GM12878 (cell line): ENCODE measurements around the gene ZMIZ2. TPM values are rescaled to one million over a fixed set of nuclear protein-coding genes. Genes with fewer than 3 reads are reported as not detected.
A peak's percentile ranks its signal among the peaks of the same experiment; 100 is the strongest.

Experiments
- BMI1 ChIP-seq: fragments of 450-650 bp; IDR thresholded peaks from 2 replicates; pipeline ENCODE4 v1.6.1; 2016; ENCODE audit warnings: mild to moderate bottlenecking, moderate library complexity, borderline replicate concordance
- CEBPB ChIP-seq, 2 experiments: fragments of 150-350 bp in 1 of 2; IDR thresholded peaks; 2 replicates each; pipeline ENCODE4 v1.6.1; 2012 to 2014; ENCODE audit warnings: low read depth in 2 of 2, low read length in 2 of 2, borderline replicate concordance in 1 of 2, inconsistent platforms in 1 of 2
- CREB1 ChIP-seq: IDR thresholded peaks from 2 replicates; pipeline ENCODE4 v1.6.1; 2012; ENCODE audit warnings: low read depth, mild to moderate bottlenecking, inconsistent platforms
- FOS ChIP-seq: IDR thresholded peaks from 3 replicates; pipeline ENCODE4 v1.6.1; 2011; ENCODE audit warnings: borderline replicate concordance; ENCODE audit not compliant: insufficient read length; ENCODE audit errors: extremely low read depth
- FOXM1 ChIP-seq: IDR thresholded peaks from 2 replicates; pipeline ENCODE4 v1.6.1; 2012; ENCODE audit warnings: low read depth, mild to moderate bottlenecking, inconsistent platforms, low read length, moderate library complexity
- IKZF2 ChIP-seq, 2 experiments: fragments of 450-650 bp; IDR thresholded peaks; 2 replicates each; pipeline ENCODE4 v1.6.1; 2017; ENCODE audit warnings: mild to moderate bottlenecking in 2 of 2, moderate library complexity in 2 of 2
- MTA3 ChIP-seq: IDR thresholded peaks from 2 replicates; pipeline ENCODE4 v1.6.1; 2012; ENCODE audit warnings: low read length, inconsistent platforms, borderline replicate concordance
- NFYA ChIP-seq: IDR thresholded peaks from 2 replicates; pipeline ENCODE4 v1.6.1; 2011; ENCODE audit warnings: low read depth, mild to moderate bottlenecking, low read length, improper control_type of control experiment, borderline replicate concordance
- NR2C1 ChIP-seq: fragments of 450-650 bp; IDR thresholded peaks from 2 replicates; pipeline ENCODE4 v1.6.1; 2017; ENCODE audit warnings: antibody characterized with exemption, mild to moderate bottlenecking, moderate library complexity
- NRF1 ChIP-seq: conservative IDR thresholded peaks from 2 replicates; pipeline ENCODE4 v1.6.1; 2011; ENCODE audit warnings: mild to moderate bottlenecking, low read depth, low read length, improper control_type of control experiment
- STAT3 ChIP-seq: IDR thresholded peaks from 2 replicates; pipeline ENCODE4 v1.6.1; 2011; ENCODE audit warnings: low read depth, low read length, improper control_type of control experiment
- SUZ12 ChIP-seq: fragments of 200-600 bp; sonication (generic); IDR thresholded peaks from one replicate; pipeline ENCODE4 v1.6.1; 2018; ENCODE audit warnings: antibody characterized with exemption, mild to moderate bottlenecking; ENCODE audit not compliant: unreplicated experiment
- polyA plus RNA-seq, 11 experiments: library from polyadenylated mRNA; depleted of rRNA in 4 of 11; unstranded in 6 of 11; stranded (reverse) in 5 of 11; fragments of >200 nt; fragmentation: Nextera tagmentation in 4 of 11; fragmentation: Illumina TruSeq in 1 of 11; extraction: Ambion mirVana in 4 of 11; extraction: Trizol in 1 of 11; gene quantifications; 1 replicate in 1 of 11; 2 replicates in 10 of 11; pipeline versions ENCODE4 v1.2.1 to v1.2.3, GENCODE V29; 2011 to 2016; ENCODE audit warnings: inconsistent platforms in 2 of 11, missing spikeins in 2 of 11, low read depth in 1 of 11
- total RNA-seq, 4 experiments: library from RNA; depleted of rRNA in 3 of 4; stranded (reverse); fragments of >200 nt in 3 of 4; fragmentation: Illumina TruSeq in 1 of 4; extraction: Trizol in 1 of 4; gene quantifications; 2 replicates each; pipeline versions ENCODE4 v1.2.1 to v1.2.3, GENCODE V29; 2013 to 2021
- TF ChIP-seq, protein P1 (sequence below): IDR thresholded peaks from 2 replicates; pipeline ENCODE4 v1.6.1; 2012; ENCODE audit warnings: low read depth, low read length, improper control_type of control experiment
- TF ChIP-seq, protein P2 (sequence below): fragments of 150-350 bp; IDR thresholded peaks from 2 replicates; pipeline ENCODE4 v1.6.1; 2014; ENCODE audit warnings: mild to moderate bottlenecking, low read depth, low read length
- TF ChIP-seq, protein P3 (sequence below): IDR thresholded peaks from 2 replicates; pipeline ENCODE4 v1.6.1; 2012; ENCODE audit warnings: low read depth, low read length, improper control_type of control experiment
- TF ChIP-seq, protein P4 (sequence below): fragments of 450-650 bp; IDR thresholded peaks from 2 replicates; pipeline ENCODE4 v1.6.1; 2016; ENCODE audit warnings: mild to moderate bottlenecking
- TF ChIP-seq, protein P5 (sequence below): fragments of 450-650 bp; IDR thresholded peaks from 2 replicates; pipeline ENCODE4 v1.6.1; 2017; ENCODE audit warnings: borderline replicate concordance
- TF ChIP-seq, protein P6 (sequence below): fragments of 450-650 bp; IDR thresholded peaks from 2 replicates; pipeline ENCODE4 v1.6.1; 2017; ENCODE audit warnings: mild to moderate bottlenecking, low read depth, inconsistent platforms; ENCODE audit not compliant: poor library complexity, severe bottlenecking

Gene ZMIZ2
- total and polyA plus RNA-seq, 10 of the 15 experiments (the other 5 are each of a cell fraction or from before 2014, with no cell fraction given), result 0.71 to 158 (median 17.0) TPM

DNA sequence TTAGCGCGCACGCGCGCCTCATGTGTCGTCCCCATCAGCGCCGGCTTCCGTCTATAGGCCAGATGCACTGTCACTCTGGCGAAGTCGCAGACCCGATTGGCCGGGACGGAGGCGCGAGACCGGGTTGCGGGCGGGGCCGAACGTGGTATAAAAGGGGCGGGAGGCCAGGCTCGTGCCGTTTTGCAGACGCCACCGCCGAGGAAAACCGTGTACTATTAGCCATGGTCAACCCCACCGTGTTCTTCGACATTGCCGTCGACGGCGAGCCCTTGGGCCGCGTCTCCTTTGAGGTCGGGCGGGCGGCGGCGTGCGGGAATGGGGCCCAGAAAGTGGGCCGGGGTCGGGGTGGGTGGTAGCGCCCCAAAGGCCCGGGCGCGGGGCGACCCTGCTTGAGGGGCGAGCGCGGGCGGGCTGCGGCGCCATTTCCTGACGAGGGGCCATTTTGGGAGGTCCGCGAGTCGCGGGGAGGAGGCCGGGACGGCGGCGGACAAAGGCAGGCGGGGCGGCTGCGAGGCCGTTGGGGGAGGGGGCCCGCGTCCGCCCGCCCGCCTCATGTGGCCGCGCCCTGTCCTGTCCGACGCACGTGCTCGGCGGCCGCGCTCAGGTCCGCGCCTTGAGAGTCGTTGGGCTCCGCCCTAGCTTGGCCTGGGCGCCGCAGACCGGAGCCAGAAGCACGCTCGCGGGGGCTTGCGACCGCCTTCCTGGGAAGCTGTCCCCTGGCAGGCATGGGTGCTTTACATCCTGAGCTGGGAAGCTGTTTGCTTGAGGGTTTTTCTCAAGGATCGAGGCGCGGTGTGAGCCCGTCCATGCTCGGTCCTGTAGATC is 48.1 kb downstream of the ZMIZ2 start, which contains the start of gene PPIA (continued):
- TF ChIP-seq, protein P1, sequence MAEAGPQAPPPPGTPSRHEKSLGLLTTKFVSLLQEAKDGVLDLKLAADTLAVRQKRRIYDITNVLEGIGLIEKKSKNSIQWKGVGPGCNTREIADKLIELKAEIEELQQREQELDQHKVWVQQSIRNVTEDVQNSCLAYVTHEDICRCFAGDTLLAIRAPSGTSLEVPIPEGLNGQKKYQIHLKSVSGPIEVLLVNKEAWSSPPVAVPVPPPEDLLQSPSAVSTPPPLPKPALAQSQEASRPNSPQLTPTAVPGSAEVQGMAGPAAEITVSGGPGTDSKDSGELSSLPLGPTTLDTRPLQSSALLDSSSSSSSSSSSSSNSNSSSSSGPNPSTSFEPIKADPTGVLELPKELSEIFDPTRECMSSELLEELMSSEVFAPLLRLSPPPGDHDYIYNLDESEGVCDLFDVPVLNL, result peak; percentile 56; the same call in 1 of the 2 replicates
- TF ChIP-seq CREB1, result peak; percentile 81; the same call in 1 of the 2 replicates
- TF ChIP-seq FOXM1, result 0 out of 2 replicates have a peak, but pooled peaks have one; percentile 17
- no peak for TF ChIP-seq SUZ12
- TF ChIP-seq, protein P2, sequence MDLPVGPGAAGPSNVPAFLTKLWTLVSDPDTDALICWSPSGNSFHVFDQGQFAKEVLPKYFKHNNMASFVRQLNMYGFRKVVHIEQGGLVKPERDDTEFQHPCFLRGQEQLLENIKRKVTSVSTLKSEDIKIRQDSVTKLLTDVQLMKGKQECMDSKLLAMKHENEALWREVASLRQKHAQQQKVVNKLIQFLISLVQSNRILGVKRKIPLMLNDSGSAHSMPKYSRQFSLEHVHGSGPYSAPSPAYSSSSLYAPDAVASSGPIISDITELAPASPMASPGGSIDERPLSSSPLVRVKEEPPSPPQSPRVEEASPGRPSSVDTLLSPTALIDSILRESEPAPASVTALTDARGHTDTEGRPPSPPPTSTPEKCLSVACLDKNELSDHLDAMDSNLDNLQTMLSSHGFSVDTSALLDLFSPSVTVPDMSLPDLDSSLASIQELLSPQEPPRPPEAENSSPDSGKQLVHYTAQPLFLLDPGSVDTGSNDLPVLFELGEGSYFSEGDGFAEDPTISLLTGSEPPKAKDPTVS, result no peak
- TF ChIP-seq NR2C1, result peak; percentile 68
- TF ChIP-seq NRF1, result peak; percentile 63
- TF ChIP-seq, protein P3, sequence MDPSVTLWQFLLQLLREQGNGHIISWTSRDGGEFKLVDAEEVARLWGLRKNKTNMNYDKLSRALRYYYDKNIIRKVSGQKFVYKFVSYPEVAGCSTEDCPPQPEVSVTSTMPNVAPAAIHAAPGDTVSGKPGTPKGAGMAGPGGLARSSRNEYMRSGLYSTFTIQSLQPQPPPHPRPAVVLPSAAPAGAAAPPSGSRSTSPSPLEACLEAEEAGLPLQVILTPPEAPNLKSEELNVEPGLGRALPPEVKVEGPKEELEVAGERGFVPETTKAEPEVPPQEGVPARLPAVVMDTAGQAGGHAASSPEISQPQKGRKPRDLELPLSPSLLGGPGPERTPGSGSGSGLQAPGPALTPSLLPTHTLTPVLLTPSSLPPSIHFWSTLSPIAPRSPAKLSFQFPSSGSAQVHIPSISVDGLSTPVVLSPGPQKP, result no peak
- TF ChIP-seq, protein P4, sequence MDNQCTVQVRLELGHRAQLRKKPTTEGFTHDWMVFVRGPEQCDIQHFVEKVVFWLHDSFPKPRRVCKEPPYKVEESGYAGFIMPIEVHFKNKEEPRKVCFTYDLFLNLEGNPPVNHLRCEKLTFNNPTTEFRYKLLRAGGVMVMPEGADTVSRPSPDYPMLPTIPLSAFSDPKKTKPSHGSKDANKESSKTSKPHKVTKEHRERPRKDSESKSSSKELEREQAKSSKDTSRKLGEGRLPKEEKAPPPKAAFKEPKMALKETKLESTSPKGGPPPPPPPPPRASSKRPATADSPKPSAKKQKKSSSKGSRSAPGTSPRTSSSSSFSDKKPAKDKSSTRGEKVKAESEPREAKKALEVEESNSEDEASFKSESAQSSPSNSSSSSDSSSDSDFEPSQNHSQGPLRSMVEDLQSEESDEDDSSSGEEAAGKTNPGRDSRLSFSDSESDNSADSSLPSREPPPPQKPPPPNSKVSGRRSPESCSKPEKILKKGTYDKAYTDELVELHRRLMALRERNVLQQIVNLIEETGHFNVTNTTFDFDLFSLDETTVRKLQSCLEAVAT, result no peak
- no peak for TF ChIP-seq BMI1
- no peak for TF ChIP-seq STAT3
- no peak; a peak in 1 of 4 replicates for TF ChIP-seq IKZF2 (IDR thresholded peaks at IDR 0.05)
- TF ChIP-seq NFYA, result peak; percentile 41; the same call in 1 of the 2 replicates
- no peak for TF ChIP-seq MTA3
- TF ChIP-seq CEBPB (IDR thresholded peaks at IDR 0.05; ENCODE audit: borderline replicate concordance in 1 of 2, low read depth in 2 of 2, low read length in 2 of 2), result no peak
- TF ChIP-seq, protein P5, sequence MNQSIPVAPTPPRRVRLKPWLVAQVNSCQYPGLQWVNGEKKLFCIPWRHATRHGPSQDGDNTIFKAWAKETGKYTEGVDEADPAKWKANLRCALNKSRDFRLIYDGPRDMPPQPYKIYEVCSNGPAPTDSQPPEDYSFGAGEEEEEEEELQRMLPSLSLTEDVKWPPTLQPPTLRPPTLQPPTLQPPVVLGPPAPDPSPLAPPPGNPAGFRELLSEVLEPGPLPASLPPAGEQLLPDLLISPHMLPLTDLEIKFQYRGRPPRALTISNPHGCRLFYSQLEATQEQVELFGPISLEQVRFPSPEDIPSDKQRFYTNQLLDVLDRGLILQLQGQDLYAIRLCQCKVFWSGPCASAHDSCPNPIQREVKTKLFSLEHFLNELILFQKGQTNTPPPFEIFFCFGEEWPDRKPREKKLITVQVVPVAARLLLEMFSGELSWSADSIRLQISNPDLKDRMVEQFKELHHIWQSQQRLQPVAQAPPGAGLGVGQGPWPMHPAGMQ, result no peak
- TF ChIP-seq FOS, result peak; percentile 80
- TF ChIP-seq, protein P6, sequence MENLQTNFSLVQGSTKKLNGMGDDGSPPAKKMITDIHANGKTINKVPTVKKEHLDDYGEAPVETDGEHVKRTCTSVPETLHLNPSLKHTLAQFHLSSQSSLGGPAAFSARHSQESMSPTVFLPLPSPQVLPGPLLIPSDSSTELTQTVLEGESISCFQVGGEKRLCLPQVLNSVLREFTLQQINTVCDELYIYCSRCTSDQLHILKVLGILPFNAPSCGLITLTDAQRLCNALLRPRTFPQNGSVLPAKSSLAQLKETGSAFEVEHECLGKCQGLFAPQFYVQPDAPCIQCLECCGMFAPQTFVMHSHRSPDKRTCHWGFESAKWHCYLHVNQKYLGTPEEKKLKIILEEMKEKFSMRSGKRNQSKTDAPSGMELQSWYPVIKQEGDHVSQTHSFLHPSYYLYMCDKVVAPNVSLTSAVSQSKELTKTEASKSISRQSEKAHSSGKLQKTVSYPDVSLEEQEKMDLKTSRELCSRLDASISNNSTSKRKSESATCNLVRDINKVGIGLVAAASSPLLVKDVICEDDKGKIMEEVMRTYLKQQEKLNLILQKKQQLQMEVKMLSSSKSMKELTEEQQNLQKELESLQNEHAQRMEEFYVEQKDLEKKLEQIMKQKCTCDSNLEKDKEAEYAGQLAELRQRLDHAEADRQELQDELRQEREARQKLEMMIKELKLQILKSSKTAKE, result no peak
